Measurements from ENCODE around the gene PABPC1L2B.

DNA sequence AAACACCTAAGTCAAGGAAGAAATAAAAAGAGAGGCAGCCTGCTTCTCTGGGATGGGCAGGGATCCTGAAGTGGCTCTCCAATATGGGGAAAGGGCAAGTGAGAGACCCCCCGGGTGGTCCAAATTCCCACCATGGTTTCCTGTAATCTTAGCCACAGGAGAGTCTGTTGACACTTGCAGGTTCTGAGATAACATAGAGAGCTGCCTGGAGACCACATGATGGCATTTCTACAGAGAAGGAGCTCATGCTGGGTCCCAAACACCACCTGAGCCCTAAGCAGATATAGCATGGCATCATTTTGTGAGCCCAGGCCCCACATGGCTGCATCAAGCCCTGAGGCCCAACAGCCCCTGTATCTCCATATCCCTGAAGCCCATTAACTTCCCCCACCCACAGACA is 26.1 kb downstream of the PABPC1L2B start:
- TF ChIP-seq CTCF (IDR thresholded peaks at IDR 0.05): no peak
- no peak for TF ChIP-seq POLR2A (IDR thresholded peaks at IDR 0.05)
